Thoracic aorta (tissue), 2 donors: ENCODE measurements around the gene TOR1AIP2. TPM values are rescaled to one million over a fixed set of nuclear protein-coding genes. Genes with fewer than 3 reads are reported as not detected.

ENCODE experiments used
- ATAC-seq: fragments of 150-250 bp; one replicate; pipeline ENCODE4 v1.8.0; 2017; ENCODE audit warnings: low read depth; ENCODE audit not compliant: insufficient number of reproducible peaks, low FRiP score
- DNase-seq: peaks from one replicate; pipeline ENCODE4 v3.0.0-alpha.2; 2020; ENCODE audit warnings: low spot score
- H3K27ac ChIP-seq, 2 donors: fragments of 200-600 bp; sonication (generic); 1 replicate in 1 of 2; 2 replicates in 1 of 2; pipeline ENCODE4 v1.5.1; 2016; ENCODE audit warnings: mild to moderate bottlenecking in 2 of 2, moderate library complexity in 2 of 2
- H3K27me3 ChIP-seq: fragments of 200-600 bp; sonication (generic); replicated peaks from 2 replicates; pipeline ENCODE4 v1.6.0; 2016; ENCODE audit warnings: mild to moderate bottlenecking; ENCODE audit not compliant: insufficient read depth
- H3K36me3 ChIP-seq: fragments of 200-600 bp; sonication (generic); one replicate; pipeline ENCODE4 v1.5.1; 2016
- H3K4me1 ChIP-seq, 2 donors: fragments of 200-600 bp; sonication (generic); 1 replicate in 1 of 2; 2 replicates in 1 of 2; pipeline versions ENCODE4 v1.5.1 to v1.6.0; 2016; ENCODE audit warnings: low read depth in 2 of 2, mild to moderate bottlenecking in 1 of 2; ENCODE audit not compliant: control insufficient read depth in 1 of 2
- H3K4me3 ChIP-seq: fragments of 200-600 bp; sonication (generic); 2 replicates; pipeline ENCODE4 v1.5.1; 2016; ENCODE audit warnings: mild to moderate bottlenecking
- H3K9me3 ChIP-seq: fragments of 200-600 bp; sonication (generic); 2 replicates; pipeline ENCODE4 v1.5.1; 2016
- total RNA-seq, 2 donors: library from RNA; depleted of rRNA; stranded (reverse); fragments of >200 nt; gene quantifications; one replicate each; pipeline versions ENCODE4 v1.1.0 to v1.2.3, GENCODE V29; 2016
- TF ChIP-seq, protein P1 (sequence below): fragments of 200-600 bp; sonication (generic); IDR thresholded peaks from one replicate; pipeline ENCODE4 v1.5.1; 2019; ENCODE audit warnings: antibody characterized with exemption

The TOR1AIP2 gene
- total RNA-seq, 2 donors from 2014 or later, result 45.9 to 74.1 TPM

DNA sequence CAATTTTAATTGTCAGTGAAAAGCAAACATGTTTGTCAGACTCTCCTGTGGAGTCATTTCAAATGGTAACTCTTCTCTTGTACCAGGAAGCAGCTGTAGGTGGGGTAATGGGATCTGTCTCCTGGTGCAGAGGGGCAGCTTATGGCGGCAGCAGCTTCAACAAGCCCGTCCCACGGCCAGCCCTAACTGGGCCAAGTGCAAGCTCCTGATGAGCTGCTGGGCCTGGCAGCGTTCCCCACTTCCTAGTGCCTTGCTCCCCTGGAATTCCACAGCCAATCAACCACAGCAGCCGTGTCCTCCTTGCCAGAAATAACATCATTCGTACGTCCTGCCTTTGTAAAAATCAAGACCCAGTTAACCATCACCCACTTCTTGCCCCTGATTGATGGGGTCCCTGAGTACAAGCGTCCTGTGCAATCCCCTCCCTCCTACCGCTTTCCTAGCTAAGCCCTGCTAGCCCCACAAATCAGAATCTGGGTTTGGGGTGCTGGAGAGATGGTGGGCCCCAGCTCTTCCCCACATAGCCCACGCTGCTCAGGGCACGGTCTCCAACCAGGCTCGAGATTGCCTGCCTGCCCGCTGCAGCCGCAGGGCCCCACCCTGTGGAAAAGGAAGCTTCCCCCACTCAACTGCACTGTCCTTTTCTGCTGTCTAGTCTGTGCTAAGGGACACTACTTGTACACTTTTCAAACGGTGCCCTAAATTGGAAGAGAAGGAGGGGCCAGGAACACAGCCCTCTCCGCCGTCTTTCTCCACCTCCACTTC lies 61.2 kb downstream of the TOR1AIP2 start:
- H3K9me3 ChIP-seq, result no peaks in the 10 kb centered on the region
- peaks cover 4 to 20% of the 10 kb centered on the region in 2 donors for H3K4me1 ChIP-seq
- no peaks in the 10 kb centered on the region for H3K36me3 ChIP-seq
- no peak overlapping the region for H3K27ac ChIP-seq
- no peaks in the 10 kb centered on the region for H3K27me3 ChIP-seq
- TF ChIP-seq, protein P1, sequence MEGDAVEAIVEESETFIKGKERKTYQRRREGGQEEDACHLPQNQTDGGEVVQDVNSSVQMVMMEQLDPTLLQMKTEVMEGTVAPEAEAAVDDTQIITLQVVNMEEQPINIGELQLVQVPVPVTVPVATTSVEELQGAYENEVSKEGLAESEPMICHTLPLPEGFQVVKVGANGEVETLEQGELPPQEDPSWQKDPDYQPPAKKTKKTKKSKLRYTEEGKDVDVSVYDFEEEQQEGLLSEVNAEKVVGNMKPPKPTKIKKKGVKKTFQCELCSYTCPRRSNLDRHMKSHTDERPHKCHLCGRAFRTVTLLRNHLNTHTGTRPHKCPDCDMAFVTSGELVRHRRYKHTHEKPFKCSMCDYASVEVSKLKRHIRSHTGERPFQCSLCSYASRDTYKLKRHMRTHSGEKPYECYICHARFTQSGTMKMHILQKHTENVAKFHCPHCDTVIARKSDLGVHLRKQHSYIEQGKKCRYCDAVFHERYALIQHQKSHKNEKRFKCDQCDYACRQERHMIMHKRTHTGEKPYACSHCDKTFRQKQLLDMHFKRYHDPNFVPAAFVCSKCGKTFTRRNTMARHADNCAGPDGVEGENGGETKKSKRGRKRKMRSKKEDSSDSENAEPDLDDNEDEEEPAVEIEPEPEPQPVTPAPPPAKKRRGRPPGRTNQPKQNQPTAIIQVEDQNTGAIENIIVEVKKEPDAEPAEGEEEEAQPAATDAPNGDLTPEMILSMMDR, result no peak
- DNase-seq (no peak), ATAC-seq (no peak)
- no peak overlapping the region for H3K4me3 ChIP-seq

DNA sequence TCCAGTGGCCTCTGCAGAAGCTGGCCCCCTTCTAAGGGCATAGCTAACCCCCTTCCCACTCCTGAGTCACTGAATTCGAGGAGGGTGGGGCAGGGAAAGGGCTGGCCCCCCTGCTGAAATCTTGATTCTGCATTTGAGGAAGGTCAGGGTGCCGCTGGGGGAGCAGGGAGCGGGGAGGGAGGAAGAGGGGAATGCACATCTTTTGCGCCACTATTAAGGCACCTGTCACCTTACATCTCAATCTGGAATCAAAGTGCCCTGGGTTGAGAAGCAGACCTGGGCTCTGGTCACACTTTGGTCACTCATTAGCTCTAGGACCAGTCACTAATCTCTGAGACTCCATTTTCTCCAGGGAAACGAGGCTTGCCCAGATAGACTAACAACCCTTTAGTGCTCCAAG lies 62.0 kb downstream of the TOR1AIP2 start:
- Histone ChIP-seq H3K36me3 (no peaks in the 10 kb centered on the region), H3K9me3 (no peaks in the 10 kb centered on the region), H3K27me3 (no peaks in the 10 kb centered on the region), H3K4me1 (peaks cover 4 to 20% of the 10 kb centered on the region in 2 donors), H3K4me3 (peak overlapping the region; percentile 71), H3K27ac (no peak overlapping the region)
- DNase-seq (no peak), ATAC-seq (no peak)
- TF ChIP-seq, protein P1, result no peak

DNA sequence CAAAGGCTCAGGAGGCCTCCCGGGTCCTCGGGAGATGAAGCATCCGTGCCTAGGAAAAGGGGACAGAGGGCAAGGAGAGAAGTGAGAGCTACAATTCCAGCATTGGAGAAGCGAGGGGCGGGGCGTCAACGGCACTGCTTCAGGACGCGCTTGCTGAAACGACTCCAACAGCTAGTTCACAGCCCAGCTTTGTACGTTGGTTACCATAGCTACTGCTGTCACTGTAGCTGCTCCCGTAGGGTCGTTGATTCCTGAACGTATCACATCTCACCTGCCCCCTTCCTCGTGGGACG lies 63.1 kb downstream of the TOR1AIP2 start:
- Histone ChIP-seq H3K9me3 (no peaks in the 10 kb centered on the region), H3K27me3 (no peaks in the 10 kb centered on the region), H3K27ac (no peak overlapping the region), H3K4me1 (peaks cover 4 to 20% of the 10 kb centered on the region in 2 donors), H3K36me3 (no peaks in the 10 kb centered on the region), H3K4me3 (peak overlapping the region; percentile 71)
- TF ChIP-seq, protein P1, result no peak
- DNase-seq, result no peak
- ATAC-seq, result peak; percentile 37

DNA sequence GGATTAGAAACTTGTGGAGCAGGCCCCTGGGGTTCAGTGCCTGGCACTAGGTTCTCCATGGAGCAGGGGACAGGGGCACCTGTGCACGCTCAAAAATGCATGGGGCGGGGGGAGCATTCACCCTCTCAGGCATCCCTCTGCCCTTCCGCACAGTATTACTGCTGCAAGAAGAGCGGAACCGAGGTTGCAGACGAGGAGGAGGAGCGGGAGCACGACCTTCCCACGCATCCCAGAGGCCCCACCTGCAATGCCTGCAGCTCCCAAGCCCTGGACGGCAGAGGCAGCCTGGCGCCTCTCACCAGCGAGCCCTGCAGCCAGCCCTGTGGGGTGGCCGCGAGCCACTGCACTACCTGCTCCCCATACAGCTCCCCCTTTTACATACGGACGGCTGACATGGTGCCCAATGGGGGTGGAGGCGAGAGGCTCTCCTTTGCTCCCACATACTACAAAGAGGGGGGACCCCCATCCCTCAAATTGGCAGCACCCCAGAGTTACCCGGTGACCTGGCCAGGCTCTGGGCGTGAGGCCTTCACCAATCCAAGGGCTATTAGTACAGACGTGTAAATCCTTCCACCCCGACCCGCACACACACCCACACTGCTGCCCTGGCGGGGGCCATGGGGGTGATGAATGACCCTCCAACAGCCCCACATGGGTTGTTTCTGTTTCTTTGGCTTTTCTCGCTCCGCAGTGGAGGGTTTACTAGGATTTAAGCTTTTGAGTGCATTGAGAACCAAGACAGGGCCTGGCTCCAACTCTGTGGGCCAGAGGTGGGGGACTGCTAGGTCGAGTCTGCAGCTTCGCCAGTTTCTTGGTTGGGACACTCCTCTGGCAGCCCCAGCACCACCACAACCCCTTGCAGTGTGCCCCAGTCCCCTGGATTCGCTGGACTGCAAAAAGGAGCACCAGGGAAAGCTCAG lies 63.7 kb downstream of the TOR1AIP2 start:
- no peak for DNase-seq
- no peak for ATAC-seq

More for the DNA sequence above, 63.7 kb downstream of the TOR1AIP2 start:
- no peak overlapping the region for H3K27ac ChIP-seq
- H3K4me3 ChIP-seq, result peak overlapping the region; percentile 71
- no peaks in the 10 kb centered on the region for H3K36me3 ChIP-seq
- H3K4me1 ChIP-seq, result peaks cover 4 to 20% of the 10 kb centered on the region in 2 donors
- no peaks in the 10 kb centered on the region for H3K9me3 ChIP-seq
- TF ChIP-seq, protein P1, result no peak
- H3K27me3 ChIP-seq, result no peaks in the 10 kb centered on the region
